ENCODE measurements around the gene KCNJ6. TPM values are rescaled to one million over a fixed set of nuclear protein-coding genes. Genes with fewer than 3 reads are reported as not detected.

KCNJ6 gene
- total RNA-seq, 1 donor from 2014 or later: 7.7 TPM

- DNase-seq (ENCODE audit: low spot score in 2 of 2): no peak
- no peak for FAIRE-seq
Measured at GRCh38 chr21:37561941-37562919, 354.0 kb downstream of the KCNJ6 start.

GRCh38 chr21:37561506-37561905, 354.8 kb downstream of the KCNJ6 start:
- DNase-seq (ENCODE audit: low spot score in 2 of 2) (no peak), FAIRE-seq (no peak)

- FAIRE-seq (no peak), DNase-seq (ENCODE audit: low spot score in 2 of 2) (no peak)
Measured at GRCh38 chr21:37560385-37560784, 355.9 kb downstream of the KCNJ6 start.

GRCh38 chr21:37558676-37559211, 357.5 kb downstream of the KCNJ6 start:
- FAIRE-seq: no peak
- no peak for DNase-seq (ENCODE audit: low spot score in 2 of 2)
